Fibroblast of skin of scalp (primary cell): ENCODE measurements around the gene TVP23B.
"Not testable (repeated sequence)": the region's sequence is repeated elsewhere in the genome, so short reads cannot be mapped to it uniquely, and the experiment has no call there.

Experiments used
- DNase-seq: peaks from one replicate; pipeline ENCODE4 v3.0.0-alpha.2; 2013

Gene TVP23B

GRCh38 chr17:18794841-18795240 lies 13.9 kb downstream of the TVP23B start:
- peak; percentile 66 for DNase-seq

GRCh38 chr17:18796887-18797286 lies 15.9 kb downstream of the TVP23B start:
- DNase-seq, result not testable (repeated sequence)

GRCh38 chr17:18803458-18804245 lies 22.7 kb downstream of the TVP23B start:
- not testable (repeated sequence) for DNase-seq

GRCh38 chr17:18815924-18816323 lies 34.9 kb downstream of the TVP23B start:
- not testable (repeated sequence) for DNase-seq

- DNase-seq, result peak; percentile 73
Measured at GRCh38 chr17:18816489-18817371, 35.7 kb downstream of the TVP23B start.

GRCh38 chr17:18821430-18821829 lies 40.4 kb downstream of the TVP23B start:
- DNase-seq, result peak; percentile 16

- not testable (repeated sequence) for DNase-seq
Measured at GRCh38 chr17:18827613-18828012, 46.6 kb downstream of the TVP23B start.

GRCh38 chr17:18848501-18848900 lies 67.5 kb downstream of the TVP23B start:
- no peak for DNase-seq

GRCh38 chr17:18850679-18851078 lies 69.7 kb downstream of the TVP23B start:
- no peak for DNase-seq

- DNase-seq, result no peak
Measured at GRCh38 chr17:18851201-18851600, 70.2 kb downstream of the TVP23B start.

GRCh38 chr17:18854956-18855355 lies 74.0 kb downstream of the TVP23B start:
- no peak for DNase-seq

- peak; percentile 94 for DNase-seq
Measured at GRCh38 chr17:18855831-18856569, 75.0 kb downstream of the TVP23B start.
